ENCODE measurements around the gene KCNIP1.

The KCNIP1 gene

DNA sequence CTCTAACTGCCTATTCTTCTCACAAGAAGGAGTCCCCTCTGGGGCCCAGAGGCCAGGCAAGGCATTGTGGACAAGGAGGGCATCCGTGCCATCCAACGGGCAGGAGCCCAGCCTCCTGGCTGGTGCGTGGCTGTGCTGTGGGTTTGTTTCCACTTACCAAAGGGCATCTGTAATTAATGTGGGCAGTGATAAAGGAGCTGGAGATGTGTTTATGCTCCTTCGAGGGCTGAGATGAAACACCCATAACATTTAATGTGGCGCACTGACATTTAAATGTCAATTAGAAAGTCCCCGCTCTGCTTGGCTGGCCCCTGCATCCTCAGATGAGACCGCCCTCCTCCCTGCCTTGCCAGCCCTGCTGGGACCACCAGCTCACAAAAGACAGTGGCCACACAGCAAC lies 57.1 kb downstream of the KCNIP1 start:
- no peaks in the 10 kb centered on the region for H3K27me3 ChIP-seq (ENCODE audit: control insufficient read depth, insufficient read depth, low read length)
- H3K9me3 ChIP-seq (ENCODE audit: control insufficient read depth, insufficient read depth, low read length): no peaks in the 10 kb centered on the region
- H3K36me3 ChIP-seq (ENCODE audit: control insufficient read depth, insufficient read depth, low read length): no peaks in the 10 kb centered on the region
- H3K4me3 ChIP-seq (ENCODE audit: low read depth, low read length): no peak overlapping the region
- H3K9ac ChIP-seq (ENCODE audit: low read depth, low read length): no peak overlapping the region
- peaks cover 3% of the 10 kb centered on the region for H3K4me1 ChIP-seq (ENCODE audit: control insufficient read depth, insufficient read depth, low read length)

DNA sequence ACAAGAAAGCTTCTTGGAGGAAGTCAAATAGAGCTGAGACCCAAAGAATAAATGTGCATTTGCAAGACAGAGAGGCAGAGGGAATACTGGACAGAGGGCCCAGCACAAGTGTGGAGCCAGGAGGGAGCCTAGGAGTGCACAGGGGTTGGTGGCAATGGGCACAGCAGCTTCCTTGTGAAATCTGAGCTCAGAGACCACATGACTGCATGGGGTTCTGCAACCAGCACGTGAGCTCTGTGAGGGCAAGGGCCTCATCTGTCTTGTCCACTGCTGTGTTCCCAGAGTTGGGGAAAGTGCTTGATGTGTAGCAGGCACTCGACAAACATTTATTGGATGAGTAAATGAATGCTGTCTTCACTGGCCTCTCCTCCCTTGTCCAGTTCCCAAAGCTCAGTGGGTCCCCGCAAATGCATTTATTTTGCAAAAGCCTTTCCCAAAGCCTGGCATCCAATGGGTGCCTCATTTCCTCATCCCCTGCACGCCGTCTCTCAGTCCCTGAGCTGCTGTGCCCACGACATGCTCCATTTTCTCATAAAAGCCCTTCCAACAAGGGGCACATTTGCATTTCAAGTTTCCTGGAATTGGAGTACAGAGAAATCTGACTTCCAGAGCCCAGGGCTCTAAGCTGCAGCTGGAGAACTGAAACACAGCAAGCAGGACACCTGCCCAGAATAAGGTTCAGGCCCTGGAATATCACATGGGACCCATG lies 58.5 kb downstream of the KCNIP1 start:
- Histone ChIP-seq H3K9me3 (ENCODE audit: control insufficient read depth, insufficient read depth, low read length) (no peaks in the 10 kb centered on the region), H3K9ac (ENCODE audit: low read depth, low read length) (no peak overlapping the region), H3K4me1 (ENCODE audit: control insufficient read depth, insufficient read depth, low read length) (peaks cover 3% of the 10 kb centered on the region), H3K4me3 (ENCODE audit: low read depth, low read length) (no peak overlapping the region), H3K27me3 (ENCODE audit: control insufficient read depth, insufficient read depth, low read length) (no peaks in the 10 kb centered on the region), H3K36me3 (ENCODE audit: control insufficient read depth, insufficient read depth, low read length) (no peaks in the 10 kb centered on the region)

DNA sequence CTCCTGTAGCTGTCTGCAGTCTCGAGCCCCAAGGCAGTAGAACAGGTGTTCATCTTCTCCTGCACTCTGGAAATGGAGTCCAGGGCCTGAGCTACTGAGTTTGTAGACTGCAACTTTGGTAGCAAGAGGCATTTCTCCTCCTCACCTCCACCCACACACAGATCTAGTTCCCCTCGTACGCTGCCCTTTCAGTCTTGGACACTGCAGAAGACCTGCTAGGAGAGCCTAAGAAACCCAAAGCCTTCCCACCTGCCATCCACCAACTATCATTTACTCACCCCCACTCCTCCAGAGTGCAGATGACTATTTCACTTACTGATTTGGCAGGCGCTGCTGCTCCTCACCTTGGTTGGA lies 59.0 kb downstream of the KCNIP1 start:
- no peaks in the 10 kb centered on the region for H3K9me3 ChIP-seq (ENCODE audit: control insufficient read depth, insufficient read depth, low read length)
- H3K9ac ChIP-seq (ENCODE audit: low read depth, low read length): no peak overlapping the region
- peaks cover 3% of the 10 kb centered on the region for H3K4me1 ChIP-seq (ENCODE audit: control insufficient read depth, insufficient read depth, low read length)
- H3K4me3 ChIP-seq (ENCODE audit: low read depth, low read length): no peak overlapping the region
- H3K27me3 ChIP-seq (ENCODE audit: control insufficient read depth, insufficient read depth, low read length): no peaks in the 10 kb centered on the region
- H3K36me3 ChIP-seq (ENCODE audit: control insufficient read depth, insufficient read depth, low read length): no peaks in the 10 kb centered on the region

DNA sequence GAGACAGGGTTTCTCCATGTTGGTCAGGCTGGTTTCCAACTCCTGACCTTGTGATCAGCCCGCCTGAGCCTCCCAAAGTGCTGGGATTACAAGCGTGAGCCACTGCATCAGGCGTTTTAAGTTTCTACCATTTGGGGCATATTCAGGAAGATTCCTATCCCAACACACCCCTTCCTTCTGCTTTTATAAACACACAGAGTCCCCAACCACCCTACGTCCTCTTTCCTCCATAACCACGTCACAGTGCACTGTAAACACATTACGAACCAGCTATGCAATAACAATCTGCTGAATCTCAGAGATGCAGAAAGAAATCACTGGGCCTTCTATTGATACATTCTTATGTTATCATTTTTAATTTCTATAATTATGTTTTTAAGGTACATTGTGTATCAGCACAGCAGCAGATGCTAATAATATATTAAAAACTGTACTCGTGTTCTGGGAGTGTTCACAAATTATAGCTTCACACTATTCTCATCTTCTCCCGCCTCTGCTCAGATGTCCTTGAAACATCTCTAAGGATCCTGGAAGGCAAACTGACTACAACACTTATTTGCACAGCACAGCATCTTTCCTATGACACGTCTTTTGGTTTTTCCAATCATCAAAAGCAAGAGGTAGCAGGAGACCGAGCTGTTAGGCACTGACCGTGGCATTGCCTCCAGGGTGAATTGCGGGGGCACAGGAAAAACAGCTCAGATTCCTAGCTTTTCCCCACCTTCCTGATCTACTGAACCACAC lies 60.2 kb downstream of the KCNIP1 start:
- no peaks in the 10 kb centered on the region for H3K36me3 ChIP-seq (ENCODE audit: control insufficient read depth, insufficient read depth, low read length)
- no peaks in the 10 kb centered on the region for H3K27me3 ChIP-seq (ENCODE audit: control insufficient read depth, insufficient read depth, low read length)
- peaks cover 3% of the 10 kb centered on the region for H3K4me1 ChIP-seq (ENCODE audit: control insufficient read depth, insufficient read depth, low read length)
- H3K9me3 ChIP-seq (ENCODE audit: control insufficient read depth, insufficient read depth, low read length): no peaks in the 10 kb centered on the region
- H3K9ac ChIP-seq (ENCODE audit: low read depth, low read length): no peak overlapping the region
- no peak overlapping the region for H3K4me3 ChIP-seq (ENCODE audit: low read depth, low read length)

DNA sequence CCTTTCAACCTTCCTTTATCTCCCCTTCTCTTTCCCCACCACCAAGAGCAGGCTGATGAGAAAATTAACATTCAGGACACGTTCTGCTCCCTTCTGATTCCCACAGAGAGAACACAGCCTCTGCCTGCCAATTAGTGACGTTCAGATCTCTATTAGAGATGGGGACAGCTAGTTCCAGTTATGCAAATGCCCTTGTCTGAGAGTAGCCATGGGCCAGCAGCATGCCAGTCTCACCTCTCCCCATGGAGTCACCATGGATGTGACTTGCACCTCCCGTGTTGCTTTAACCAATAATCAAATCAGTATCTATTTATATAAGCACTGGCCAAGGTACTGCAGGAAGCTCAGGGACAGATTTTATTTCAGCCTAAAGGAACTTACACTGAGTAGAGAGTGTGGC lies 61.3 kb downstream of the KCNIP1 start:
- Histone ChIP-seq H3K36me3 (ENCODE audit: control insufficient read depth, insufficient read depth, low read length) (no peaks in the 10 kb centered on the region), H3K9ac (ENCODE audit: low read depth, low read length) (no peak overlapping the region), H3K4me3 (ENCODE audit: low read depth, low read length) (no peak overlapping the region), H3K9me3 (ENCODE audit: control insufficient read depth, insufficient read depth, low read length) (no peaks in the 10 kb centered on the region), H3K4me1 (ENCODE audit: control insufficient read depth, insufficient read depth, low read length) (peaks cover 3% of the 10 kb centered on the region), H3K27me3 (ENCODE audit: control insufficient read depth, insufficient read depth, low read length) (no peaks in the 10 kb centered on the region)

DNA sequence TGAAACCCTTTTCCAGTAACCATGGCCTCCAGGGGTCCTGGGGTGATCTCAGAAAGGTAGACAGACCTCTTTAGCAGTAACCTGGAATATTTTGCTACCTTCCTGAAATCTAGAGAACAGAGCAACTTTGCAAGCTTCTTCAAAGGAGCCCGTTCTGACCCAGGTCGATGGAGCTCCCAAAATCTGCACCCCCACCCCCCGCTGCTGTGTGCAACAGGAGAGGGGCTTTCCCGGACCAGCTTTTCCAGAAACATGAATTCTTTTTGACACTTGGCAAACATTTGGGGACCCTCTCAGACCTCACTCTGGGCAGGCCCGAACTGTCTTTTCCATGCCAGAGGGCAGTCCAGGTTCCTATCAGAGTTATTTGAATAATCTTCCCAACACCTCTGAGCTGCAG lies 65.3 kb downstream of the KCNIP1 start:
- Histone ChIP-seq H3K9me3 (ENCODE audit: control insufficient read depth, insufficient read depth, low read length) (no peaks in the 10 kb centered on the region), H3K9ac (ENCODE audit: low read depth, low read length) (no peak overlapping the region), H3K27me3 (ENCODE audit: control insufficient read depth, insufficient read depth, low read length) (no peaks in the 10 kb centered on the region), H3K4me3 (ENCODE audit: low read depth, low read length) (no peak overlapping the region), H3K36me3 (ENCODE audit: control insufficient read depth, insufficient read depth, low read length) (no peaks in the 10 kb centered on the region), H3K4me1 (ENCODE audit: control insufficient read depth, insufficient read depth, low read length) (no peaks in the 10 kb centered on the region)

DNA sequence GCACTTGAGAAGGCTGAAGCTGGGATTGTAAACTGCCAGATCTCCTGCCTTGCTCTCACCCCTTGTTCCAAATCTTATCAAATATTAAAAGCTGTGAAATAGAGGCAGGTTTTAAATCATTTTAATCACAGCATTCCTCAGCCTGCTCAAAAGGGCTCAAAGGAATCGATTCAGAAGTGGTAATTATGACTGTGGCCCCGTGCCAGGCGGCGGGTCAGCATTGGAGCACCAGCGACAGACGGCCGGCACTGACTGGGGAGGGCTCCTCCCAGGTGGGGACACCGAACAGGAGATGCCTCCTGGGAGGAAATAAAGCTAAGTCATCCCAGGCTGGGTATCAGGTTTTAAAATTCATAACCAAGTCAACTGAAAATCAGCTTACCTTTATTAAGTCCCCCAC lies 66.7 kb downstream of the KCNIP1 start:
- Histone ChIP-seq H3K9ac (ENCODE audit: low read depth, low read length) (no peak overlapping the region), H3K4me1 (ENCODE audit: control insufficient read depth, insufficient read depth, low read length) (no peaks in the 10 kb centered on the region), H3K36me3 (ENCODE audit: control insufficient read depth, insufficient read depth, low read length) (no peaks in the 10 kb centered on the region), H3K27me3 (ENCODE audit: control insufficient read depth, insufficient read depth, low read length) (no peaks in the 10 kb centered on the region), H3K9me3 (ENCODE audit: control insufficient read depth, insufficient read depth, low read length) (no peaks in the 10 kb centered on the region), H3K4me3 (ENCODE audit: low read depth, low read length) (no peak overlapping the region)

DNA sequence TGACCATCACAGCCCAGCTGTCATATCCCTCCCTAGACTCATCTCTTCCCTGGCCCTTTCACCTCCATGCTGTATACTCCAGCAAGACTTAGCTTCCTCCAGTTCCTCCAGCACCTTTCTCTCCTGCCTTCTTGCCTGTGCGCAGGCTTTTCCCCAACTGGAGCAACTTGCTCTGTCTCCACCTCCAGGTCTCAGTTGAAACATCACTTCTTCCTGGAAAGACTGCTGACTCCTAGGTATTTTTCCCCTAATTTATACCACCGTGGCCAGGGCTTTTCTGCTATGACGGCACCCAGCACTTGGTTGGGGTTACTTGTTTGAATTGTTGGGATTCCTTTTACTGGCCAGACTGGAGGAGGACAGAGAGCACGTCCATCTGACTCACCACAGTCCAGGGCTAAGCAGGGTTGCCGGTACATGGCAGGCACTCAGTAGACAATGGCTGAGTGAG lies 67.5 kb downstream of the KCNIP1 start:
- Histone ChIP-seq H3K4me1 (ENCODE audit: control insufficient read depth, insufficient read depth, low read length) (no peaks in the 10 kb centered on the region), H3K36me3 (ENCODE audit: control insufficient read depth, insufficient read depth, low read length) (no peaks in the 10 kb centered on the region), H3K9ac (ENCODE audit: low read depth, low read length) (no peak overlapping the region), H3K9me3 (ENCODE audit: control insufficient read depth, insufficient read depth, low read length) (no peaks in the 10 kb centered on the region), H3K27me3 (ENCODE audit: control insufficient read depth, insufficient read depth, low read length) (no peaks in the 10 kb centered on the region), H3K4me3 (ENCODE audit: low read depth, low read length) (no peak overlapping the region)

DNA sequence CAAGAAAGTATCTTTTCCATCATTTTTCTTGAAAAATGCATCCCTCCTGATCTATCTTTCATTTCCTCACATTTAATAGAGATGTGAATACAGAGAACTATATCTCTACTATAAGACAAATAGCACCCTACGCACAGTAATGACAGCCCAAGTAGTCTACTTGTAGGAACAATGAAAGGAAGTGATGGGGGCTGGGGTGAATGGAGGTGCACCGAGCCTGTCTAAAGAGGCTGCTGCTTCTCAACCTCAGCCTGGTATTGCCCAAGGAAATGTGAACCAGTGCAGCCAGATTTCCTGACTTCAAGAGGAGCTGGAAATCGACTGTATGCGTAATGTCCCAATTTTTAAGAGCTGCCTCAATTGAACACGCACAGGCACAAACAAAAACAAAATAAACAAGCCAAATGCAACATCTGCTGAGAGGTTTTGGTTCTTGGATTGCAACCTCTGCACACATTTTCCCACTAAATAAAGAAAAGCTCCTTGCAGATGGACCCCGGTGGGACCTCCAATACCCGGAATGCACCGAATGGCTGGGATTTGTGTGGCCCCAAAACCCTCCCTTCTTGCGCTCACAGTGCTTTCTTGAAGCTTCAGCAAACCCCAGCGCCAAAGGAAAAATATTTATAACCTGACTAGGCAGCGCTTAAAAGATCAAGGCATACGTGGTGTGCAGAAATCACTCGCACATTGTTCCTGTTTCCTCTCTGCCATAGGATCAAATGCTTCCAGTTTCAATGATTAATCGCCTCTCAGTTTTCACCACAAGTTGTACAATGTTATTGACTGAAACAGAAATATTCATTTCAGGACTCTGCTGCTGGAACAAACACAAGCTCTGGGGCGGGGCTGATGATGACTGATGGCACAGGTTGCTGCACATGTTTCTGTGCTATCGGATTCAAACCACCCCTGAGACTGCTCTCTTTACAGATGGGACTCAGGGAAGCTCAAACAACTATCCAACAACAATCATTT lies 68.3 kb downstream of the KCNIP1 start:
- H3K4me1 ChIP-seq (ENCODE audit: control insufficient read depth, insufficient read depth, low read length): no peaks in the 10 kb centered on the region
- no peak overlapping the region for H3K9ac ChIP-seq (ENCODE audit: low read depth, low read length)
- H3K9me3 ChIP-seq (ENCODE audit: control insufficient read depth, insufficient read depth, low read length): no peaks in the 10 kb centered on the region
- no peaks in the 10 kb centered on the region for H3K27me3 ChIP-seq (ENCODE audit: control insufficient read depth, insufficient read depth, low read length)
- H3K4me3 ChIP-seq (ENCODE audit: low read depth, low read length): no peak overlapping the region
- no peaks in the 10 kb centered on the region for H3K36me3 ChIP-seq (ENCODE audit: control insufficient read depth, insufficient read depth, low read length)

DNA sequence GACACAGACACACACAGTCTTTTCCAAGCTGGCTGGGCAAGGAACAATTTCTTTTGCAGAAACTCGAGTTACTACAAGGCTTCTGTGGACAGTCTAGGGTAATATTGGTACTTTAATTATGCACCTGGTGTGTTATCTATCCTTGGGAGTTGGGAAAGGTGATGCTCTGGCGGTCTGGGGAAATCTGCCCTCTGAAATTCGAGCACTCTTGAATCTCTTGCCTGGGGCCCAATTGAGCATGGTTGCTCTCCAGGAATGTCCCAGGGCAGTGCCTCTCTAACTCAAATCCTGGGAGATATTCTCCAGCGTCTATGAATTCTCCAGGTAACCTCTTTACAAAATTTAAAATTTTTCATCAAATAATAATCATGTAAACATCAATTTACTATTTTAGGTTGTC lies 69.3 kb downstream of the KCNIP1 start:
- H3K4me1 ChIP-seq (ENCODE audit: control insufficient read depth, insufficient read depth, low read length): no peaks in the 10 kb centered on the region
- H3K27me3 ChIP-seq (ENCODE audit: control insufficient read depth, insufficient read depth, low read length): no peaks in the 10 kb centered on the region
- no peak overlapping the region for H3K9ac ChIP-seq (ENCODE audit: low read depth, low read length)
- H3K36me3 ChIP-seq (ENCODE audit: control insufficient read depth, insufficient read depth, low read length): no peaks in the 10 kb centered on the region
- no peak overlapping the region for H3K4me3 ChIP-seq (ENCODE audit: low read depth, low read length)
- no peaks in the 10 kb centered on the region for H3K9me3 ChIP-seq (ENCODE audit: control insufficient read depth, insufficient read depth, low read length)

DNA sequence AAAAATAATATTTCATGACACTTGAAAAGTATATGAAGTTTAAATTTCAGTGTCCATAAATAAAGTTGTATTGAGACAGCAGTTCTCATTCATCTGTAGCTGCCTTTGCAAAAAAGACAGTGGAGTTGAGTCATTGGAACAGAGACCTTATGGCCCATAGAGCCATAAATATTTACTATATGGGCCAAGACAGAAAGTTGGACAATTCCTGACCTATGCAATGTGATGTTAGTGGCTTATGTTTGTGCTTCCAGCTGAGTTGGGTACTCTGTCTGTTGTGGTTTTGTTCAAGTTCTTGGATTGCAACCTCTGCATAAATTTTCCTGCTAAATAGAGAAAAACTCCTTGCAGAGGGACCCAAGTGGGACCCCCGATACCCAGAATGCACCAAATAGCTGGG lies 69.8 kb downstream of the KCNIP1 start:
- Histone ChIP-seq H3K4me1 (ENCODE audit: control insufficient read depth, insufficient read depth, low read length) (no peaks in the 10 kb centered on the region), H3K36me3 (ENCODE audit: control insufficient read depth, insufficient read depth, low read length) (no peaks in the 10 kb centered on the region), H3K9ac (ENCODE audit: low read depth, low read length) (no peak overlapping the region), H3K9me3 (ENCODE audit: control insufficient read depth, insufficient read depth, low read length) (no peaks in the 10 kb centered on the region), H3K27me3 (ENCODE audit: control insufficient read depth, insufficient read depth, low read length) (no peaks in the 10 kb centered on the region), H3K4me3 (ENCODE audit: low read depth, low read length) (no peak overlapping the region)
